ENCODE results near the gene FIGNL2.
"Not testable (repeated sequence)": the region's sequence is repeated elsewhere in the genome, so short reads cannot be mapped to it uniquely, and the experiment has no call there.

The FIGNL2 gene

GRCh38 chr12:51836041-51836826 lies 12.3 kb downstream of the FIGNL2 start:
- TF ChIP-seq CTCF (IDR thresholded peaks at IDR 0.05): no peak
- Histone ChIP-seq H3K9me3 (no peaks in the 10 kb centered on the region), H3K27ac (no peak overlapping the region), H3K27me3 (peaks cover 90% of the 10 kb centered on the region), H3K4me3 (ENCODE audit: low read depth in 1 of 2, low read length in 1 of 2) (no peak overlapping the region), H3K4me1 (ENCODE audit: control insufficient read depth in 1 of 2, insufficient read depth in 1 of 2, low read depth in 1 of 2, low read length in 1 of 2) (peaks cover 8 to 12% of the 10 kb centered on the region in 2 experiments), H3K36me3 (no peaks in the 10 kb centered on the region)

- no peak for TF ChIP-seq CTCF (IDR thresholded peaks at IDR 0.05)
- H3K36me3 ChIP-seq: no peaks in the 10 kb centered on the region
- peaks cover 8 to 12% of the 10 kb centered on the region in 2 experiments for H3K4me1 ChIP-seq (ENCODE audit: control insufficient read depth in 1 of 2, insufficient read depth in 1 of 2, low read depth in 1 of 2, low read length in 1 of 2)
- no peak overlapping the region for H3K27ac ChIP-seq
- peaks cover 81% of the 10 kb centered on the region for H3K27me3 ChIP-seq
- no peak overlapping the region for H3K4me3 ChIP-seq (ENCODE audit: low read depth in 1 of 2, low read length in 1 of 2)
- H3K9me3 ChIP-seq: no peaks in the 10 kb centered on the region
Observed at GRCh38 chr12:51834411-51834810, 14.1 kb downstream of the FIGNL2 start.

- no peak for TF ChIP-seq CTCF (IDR thresholded peaks at IDR 0.05)
- Histone ChIP-seq H3K27me3 (peaks cover 81% of the 10 kb centered on the region), H3K4me3 (ENCODE audit: low read depth in 1 of 2, low read length in 1 of 2) (no peak overlapping the region), H3K4me1 (ENCODE audit: control insufficient read depth in 1 of 2, insufficient read depth in 1 of 2, low read depth in 1 of 2, low read length in 1 of 2) (peaks cover 8 to 12% of the 10 kb centered on the region in 2 experiments), H3K36me3 (no peaks in the 10 kb centered on the region), H3K9me3 (no peaks in the 10 kb centered on the region), H3K27ac (no peak overlapping the region)
Observed at GRCh38 chr12:51833448-51834227, 14.9 kb downstream of the FIGNL2 start.

GRCh38 chr12:51832354-51833107 lies 16.0 kb downstream of the FIGNL2 start:
- Histone ChIP-seq H3K27ac (no peak overlapping the region), H3K9me3 (no peaks in the 10 kb centered on the region), H3K4me1 (ENCODE audit: control insufficient read depth in 1 of 2, insufficient read depth in 1 of 2, low read depth in 1 of 2, low read length in 1 of 2) (peaks cover 14 to 23% of the 10 kb centered on the region in 2 experiments), H3K36me3 (no peaks in the 10 kb centered on the region), H3K4me3 (ENCODE audit: low read depth in 1 of 2, low read length in 1 of 2) (no peak overlapping the region), H3K27me3 (peaks cover 81% of the 10 kb centered on the region)
- TF ChIP-seq CTCF (IDR thresholded peaks at IDR 0.05): no peak

GRCh38 chr12:51831817-51832216 lies 16.7 kb downstream of the FIGNL2 start:
- H3K27ac ChIP-seq; H3K4me3 ChIP-seq (ENCODE audit: low read depth in 1 of 2, low read length in 1 of 2); H3K36me3 ChIP-seq; H3K9me3 ChIP-seq: not testable (repeated sequence)
- H3K27me3 ChIP-seq: peaks cover 77% of the 10 kb centered on the region
- H3K4me1 ChIP-seq (ENCODE audit: control insufficient read depth in 1 of 2, insufficient read depth in 1 of 2, low read depth in 1 of 2, low read length in 1 of 2): peaks cover 14 to 24% of the 10 kb centered on the region in 2 experiments
